ENCODE data around the gene CD8B.
A peak's percentile ranks its signal among the peaks of the same experiment; 100 is the strongest.
"Not testable (repeated sequence)": the region's sequence is repeated elsewhere in the genome, so short reads cannot be mapped to it uniquely, and the experiment has no call there.

The CD8B gene

DNA sequence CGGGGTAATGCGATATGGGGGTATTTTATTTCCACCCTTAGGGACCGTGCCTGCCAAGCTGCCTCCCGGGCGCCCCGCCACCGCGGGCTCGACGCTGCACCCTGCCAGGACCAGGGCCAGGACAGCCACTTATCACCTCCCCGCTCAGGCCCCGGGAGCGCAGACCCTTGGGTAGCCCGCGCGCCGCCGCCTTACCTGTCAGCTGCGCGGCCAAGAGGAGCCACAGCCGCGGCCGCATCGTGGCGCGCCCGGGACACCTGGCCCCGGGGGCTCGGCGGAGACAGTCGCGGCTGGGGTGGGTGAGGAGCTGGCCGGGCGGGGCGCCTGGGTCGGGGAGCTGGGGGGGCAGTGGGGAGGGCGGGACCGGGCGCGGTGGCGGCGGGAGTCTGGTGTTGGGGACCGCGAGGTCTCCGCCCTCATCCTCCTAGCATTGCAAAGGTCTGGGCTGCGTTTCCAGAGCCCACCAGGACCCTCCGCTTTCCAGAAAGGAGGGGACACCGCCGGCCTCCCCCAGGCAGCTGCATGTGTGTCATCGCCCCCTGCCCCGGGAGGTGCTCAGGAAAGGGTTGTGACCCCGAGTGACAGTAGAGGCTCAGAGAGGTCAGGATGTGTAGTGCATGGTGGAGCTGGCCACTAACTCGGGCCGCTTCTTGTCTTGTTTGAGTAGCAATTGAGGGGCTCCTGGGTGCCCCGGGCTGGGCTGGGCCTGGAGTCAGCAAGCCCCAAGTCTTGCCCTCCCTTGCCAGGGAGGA lies at the start of gene CD8B:
Gene CD8B, minus strand, starts transcription at position 259 of the 752 bp plus-strand sequence. Its CDS starts 21 bp downstream, at position 238.
- DNase-seq = not testable (repeated sequence)

DNA sequence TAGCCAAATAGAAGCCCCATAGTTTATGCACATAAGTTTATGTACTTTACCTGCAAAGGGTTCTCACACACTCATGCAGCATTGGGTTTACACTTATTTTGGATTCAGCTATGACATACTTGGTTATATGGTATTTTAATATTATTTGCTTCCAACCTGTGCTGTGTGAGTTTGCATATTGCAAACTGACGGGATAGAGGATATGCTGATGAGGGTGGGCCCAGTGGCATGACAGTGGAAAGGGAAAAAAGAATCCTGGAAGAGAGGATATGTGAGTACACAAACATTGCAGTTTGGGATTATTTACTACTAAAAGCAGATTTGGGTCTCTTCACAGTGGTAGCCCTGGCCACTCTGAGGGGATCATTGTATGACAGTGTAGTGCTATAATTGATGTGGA lies 44.2 kb upstream of the CD8B start:
- not testable (repeated sequence) for DNase-seq

DNA sequence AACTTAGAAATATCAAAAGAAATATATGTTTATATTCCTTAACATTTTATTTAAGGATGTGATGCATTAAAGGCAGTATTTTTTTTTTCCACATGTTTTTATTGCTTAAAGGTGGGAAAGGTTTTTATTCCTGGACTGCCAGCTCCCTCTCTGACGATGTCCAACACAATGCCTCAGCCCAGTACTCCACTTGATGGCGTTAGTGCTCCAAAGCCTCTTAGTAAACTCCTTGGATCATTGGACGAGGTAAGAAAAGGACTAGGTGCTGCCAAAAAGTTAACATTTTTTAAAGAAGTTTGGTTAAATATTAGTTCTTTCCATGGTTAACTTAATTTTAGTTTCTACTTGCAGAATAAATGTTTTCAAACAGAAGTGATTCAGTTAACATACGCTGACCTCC lies 39.0 kb upstream of the CD8B start:
- DNase-seq = not testable (repeated sequence)

DNA sequence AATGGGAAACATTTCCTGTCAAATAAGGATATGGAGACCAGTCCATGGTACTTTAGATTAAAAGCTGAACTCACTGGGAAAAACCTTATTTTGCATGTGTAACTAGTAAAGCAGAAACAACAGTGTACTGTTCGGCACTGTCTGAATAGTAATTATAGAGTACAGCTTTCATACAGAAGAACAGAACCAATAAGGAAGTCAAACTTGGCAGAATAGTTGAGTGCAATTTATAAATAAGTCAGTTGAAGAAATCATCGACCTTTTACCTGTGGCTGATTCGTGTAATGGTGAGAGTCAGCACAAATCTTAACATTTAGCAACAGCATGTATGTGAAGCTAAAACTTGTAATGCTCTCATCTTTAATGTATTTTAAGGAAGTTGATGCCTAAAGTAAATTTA lies 24.3 kb upstream of the CD8B start:
- DNase-seq = not testable (repeated sequence)

- DNase-seq = not testable (repeated sequence)
Measured at GRCh38 chr2:86882865-86883264, 21.2 kb upstream of the CD8B start.

DNA sequence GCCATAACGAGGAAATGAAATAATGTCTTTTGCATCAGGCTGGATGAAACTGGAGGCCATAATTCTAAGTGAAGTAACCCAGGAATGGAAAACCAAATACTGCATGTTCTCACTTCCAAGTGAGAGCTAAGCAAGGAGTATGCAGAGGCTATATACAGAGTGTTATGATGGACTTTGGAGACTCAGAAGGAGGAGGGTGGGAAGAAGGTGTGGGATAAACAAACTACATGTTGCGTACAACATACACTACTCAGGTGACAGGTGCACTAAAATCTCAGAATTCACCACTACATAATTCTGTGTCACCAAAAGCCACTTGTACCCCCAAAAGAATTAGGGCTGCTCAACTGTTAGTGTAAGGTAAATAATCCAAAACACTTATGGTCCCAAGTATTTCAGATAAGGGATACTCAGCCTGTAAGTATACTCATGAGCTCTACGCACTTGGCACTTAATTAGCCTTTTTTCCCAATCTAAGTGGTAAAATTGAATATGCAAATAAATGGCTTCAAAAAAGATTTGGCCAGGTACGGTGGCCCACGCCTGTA lies 20.5 kb upstream of the CD8B start:
- not testable (repeated sequence) for DNase-seq

DNA sequence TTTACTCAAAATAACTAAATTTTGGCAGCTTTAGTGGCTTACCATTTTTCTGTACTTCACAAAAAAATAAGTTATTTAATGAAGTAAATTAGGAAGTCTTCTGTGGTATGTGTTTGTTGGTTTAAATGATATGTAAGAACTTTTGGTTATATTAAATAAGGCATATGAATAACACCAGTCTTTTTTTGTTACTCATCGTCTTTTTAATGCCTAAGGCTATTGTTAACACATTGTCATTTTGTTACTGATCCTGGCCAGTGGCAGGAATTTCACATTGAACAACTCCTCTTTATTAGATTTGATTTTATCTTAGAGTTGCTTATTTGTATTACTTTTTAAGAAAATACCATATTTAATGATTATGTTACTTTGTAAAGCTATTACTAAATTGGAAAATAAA lies 17.3 kb upstream of the CD8B start:
- not testable (repeated sequence) for DNase-seq

- DNase-seq = not testable (repeated sequence)
Measured at GRCh38 chr2:86870941-86871340, 9.3 kb upstream of the CD8B start.

DNA sequence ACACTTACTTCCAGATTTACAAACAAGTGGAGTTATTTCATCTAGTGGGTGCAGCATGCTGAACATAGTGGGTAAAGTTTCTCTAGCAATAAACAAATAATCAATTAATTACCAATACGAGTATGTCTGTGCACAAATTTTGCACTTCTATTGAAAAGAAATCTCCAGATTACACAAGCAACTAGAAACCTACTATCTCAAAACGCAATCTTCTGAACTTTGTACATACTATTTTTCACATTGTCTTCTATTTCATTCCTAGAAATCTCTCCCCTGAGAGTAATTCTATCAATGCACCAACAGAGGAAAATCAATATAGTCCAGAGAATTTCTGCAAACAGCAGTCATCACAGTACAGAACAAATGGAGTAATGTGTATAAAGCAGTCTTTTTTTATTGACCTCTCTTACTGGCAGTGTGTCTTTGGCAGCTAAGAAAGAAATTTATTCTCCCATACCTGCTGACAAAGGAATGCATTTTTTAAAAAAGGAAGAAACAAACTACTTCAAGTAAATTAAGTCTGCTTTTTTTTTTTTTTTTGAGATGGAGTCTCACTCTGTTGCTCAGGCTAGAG lies 7.3 kb upstream of the CD8B start:
- DNase-seq = not testable (repeated sequence)

GRCh38 chr2:86862380-86862703 lies 656 bp upstream of the CD8B start:
- not testable (repeated sequence) for DNase-seq

DNA sequence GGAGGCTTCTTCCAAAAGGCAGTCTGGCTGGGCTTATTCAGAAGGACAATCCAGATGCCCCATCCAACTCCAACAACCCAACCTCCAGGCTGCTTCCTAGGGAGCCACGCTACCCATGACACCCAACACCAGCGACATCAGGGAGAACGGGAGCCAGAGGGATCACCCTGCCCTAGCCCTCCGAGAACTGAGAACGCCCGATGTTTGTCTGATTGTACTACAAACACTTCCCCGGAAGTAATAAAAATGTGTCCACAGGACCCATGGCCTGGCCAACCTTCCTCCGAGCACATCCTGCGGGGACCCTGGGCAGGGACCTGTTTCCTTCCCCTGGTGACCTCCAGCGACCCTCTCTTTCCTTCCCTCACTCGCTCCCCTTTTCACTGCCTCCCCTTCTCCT lies 511 bp downstream of the CD8B start:
- peak in 1 of 14 donors; percentile 22 for DNase-seq

DNA sequence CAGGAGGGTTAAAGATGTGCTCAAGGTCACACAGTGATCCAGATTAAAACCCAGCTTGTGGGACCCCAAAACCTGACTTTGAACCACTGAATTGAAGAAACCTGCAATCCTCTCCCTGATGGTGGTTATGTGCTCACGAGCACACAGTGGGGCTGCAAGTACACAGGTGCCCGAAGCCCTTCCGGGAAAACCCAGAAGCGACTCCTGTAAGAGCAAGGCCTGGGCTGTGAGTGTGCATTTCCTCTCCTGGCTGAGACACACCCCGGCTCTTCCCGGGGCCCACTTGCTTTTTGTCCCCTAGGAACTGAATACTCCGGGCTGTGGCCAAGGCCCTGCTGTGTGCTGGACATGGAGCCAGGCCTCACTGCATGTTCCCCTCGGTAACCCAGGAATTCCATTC lies 1.1 kb downstream of the CD8B start:
- DNase-seq = not testable (repeated sequence)

DNA sequence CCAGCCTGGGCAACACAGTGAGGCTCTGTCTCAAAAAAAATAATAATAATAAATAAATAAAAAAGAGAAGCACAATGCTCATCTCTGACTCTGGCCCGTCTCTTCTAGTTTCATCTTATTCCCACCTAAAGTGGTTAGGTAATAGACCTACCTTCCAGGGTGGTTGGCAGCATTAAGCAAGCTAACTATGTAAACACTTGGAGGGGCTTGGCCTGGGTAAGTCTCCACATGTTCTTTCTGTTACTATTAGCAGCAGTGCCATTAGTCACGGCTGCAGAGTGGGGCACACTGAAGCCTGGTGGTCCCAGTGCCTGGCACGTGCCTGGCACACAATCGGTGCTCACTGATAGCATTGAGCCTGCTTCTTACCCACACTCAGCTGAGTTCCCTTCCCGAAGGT lies 4.0 kb downstream of the CD8B start:
- DNase-seq = not testable (repeated sequence)

DNA sequence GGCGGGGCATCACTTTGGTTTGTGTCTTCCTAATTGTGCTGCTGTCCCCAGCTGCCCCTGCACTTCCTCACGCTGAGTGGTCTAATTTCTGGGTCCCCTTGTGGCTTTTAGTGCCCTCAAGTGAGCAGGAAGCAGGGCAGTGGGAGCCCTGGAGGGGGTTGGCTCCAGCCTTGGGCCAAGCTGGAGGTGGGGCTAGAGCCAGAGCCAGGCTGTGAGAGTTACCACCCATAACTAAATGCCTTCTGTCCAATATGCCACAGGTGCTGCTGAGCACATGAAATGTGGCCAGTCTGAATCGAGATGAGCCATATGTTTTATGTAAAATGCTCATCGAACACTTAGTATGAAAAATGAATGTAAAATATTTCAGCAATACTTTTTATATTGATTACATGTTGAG lies 5.2 kb downstream of the CD8B start:
- peak in 1 of 14 donors; percentile 46 for DNase-seq

DNA sequence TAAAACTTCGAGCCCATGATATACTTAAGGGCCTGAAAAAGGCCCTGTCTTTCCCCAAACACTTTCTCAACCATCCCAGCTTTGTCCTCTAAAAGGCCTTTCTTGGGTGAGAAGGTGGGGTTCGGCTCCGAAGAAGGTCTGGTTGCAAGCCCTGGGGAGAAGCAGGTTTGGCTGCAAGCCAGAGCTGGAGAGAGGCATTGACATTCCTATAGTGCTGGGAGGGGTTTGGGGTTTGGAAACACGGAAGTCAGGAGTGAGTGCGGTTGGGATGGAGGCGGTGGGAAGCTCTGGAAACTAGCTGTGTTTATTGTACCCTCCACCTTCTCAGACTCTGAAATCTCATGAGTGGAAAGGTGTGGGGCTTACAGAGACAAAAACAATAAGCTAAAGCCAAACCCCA lies 5.7 kb downstream of the CD8B start:
- DNase-seq = not testable (repeated sequence)

- not testable (repeated sequence) for DNase-seq
Measured at GRCh38 chr2:86851581-86851980, 10.1 kb downstream of the CD8B start.

DNA sequence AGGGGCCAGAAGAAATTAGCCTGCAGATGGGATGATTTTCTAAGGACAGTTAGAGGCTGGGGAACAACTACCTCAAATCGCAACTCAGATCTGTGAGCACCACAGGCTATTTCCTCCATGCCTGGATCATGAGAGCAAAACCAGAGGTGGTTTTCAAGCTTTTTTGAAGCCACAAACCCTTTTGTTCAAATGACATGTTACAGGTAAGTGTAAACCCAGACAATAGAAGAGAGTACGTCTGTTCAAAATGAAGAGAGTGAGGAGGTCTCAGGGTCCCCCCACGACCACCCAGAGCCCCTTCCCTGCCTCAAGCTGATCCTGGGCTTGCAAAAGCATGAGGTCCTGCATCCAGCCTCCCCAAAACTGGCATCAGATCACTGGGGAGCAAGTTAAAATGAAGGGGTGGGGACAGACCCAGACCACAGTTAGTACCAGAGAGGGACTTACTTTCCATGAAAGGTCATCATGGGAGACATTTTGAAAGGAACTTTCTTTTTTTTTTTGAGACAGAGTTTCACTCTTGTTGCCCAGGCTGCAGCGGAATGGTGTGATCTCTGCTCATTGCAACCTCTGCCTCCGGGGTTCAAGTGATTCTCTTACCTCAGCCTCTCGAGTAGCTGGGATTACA lies 19.0 kb downstream of the CD8B start:
- DNase-seq = not testable (repeated sequence)

- not testable (repeated sequence) for DNase-seq
Measured at GRCh38 chr2:86841330-86841729, 20.4 kb downstream of the CD8B start.

GRCh38 chr2:86839871-86840548 lies 21.7 kb downstream of the CD8B start:
- DNase-seq = not testable (repeated sequence)

DNA sequence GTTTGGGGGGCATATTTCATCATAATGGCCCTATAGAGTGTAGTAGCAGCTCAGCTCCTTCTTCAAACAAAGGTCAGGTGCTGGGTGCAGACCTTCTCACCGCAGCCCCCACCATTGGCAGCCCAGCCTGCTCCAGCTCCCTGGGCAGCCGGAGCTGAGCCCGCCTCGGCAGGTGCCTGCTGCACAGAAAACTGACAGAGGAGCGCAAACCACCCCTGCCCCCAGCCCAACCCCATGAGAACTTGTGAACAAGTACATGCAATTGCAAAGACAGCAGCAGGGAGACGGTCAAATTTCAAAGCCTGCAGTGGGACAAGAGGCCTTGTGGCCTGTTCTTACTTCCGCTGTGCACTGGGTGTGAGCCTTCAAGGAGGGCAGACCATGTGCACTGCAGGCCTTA lies 22.2 kb downstream of the CD8B start:
- not testable (repeated sequence) for DNase-seq

DNA sequence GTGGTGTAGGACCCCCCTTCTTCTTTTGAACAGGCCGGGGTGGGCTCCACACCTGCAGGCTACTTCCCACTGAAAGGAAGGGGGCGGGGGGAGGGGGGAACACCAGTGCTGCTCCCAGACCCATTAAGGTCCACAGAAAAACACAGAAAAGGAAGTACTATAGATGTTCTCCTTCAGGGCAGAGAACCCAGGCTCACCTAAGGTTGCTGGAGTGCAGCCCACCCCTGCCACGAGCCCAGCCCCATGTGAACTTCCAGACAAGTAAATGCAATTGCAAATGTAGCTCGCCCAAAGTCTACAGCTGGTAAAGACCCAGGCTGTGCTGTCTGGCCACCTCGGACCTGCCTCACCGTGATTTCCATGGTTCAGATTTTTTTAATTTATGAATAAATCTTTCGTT lies 24.0 kb downstream of the CD8B start:
- DNase-seq = not testable (repeated sequence)

- DNase-seq = not testable (repeated sequence)
Measured at GRCh38 chr2:86836915-86837695, 24.6 kb downstream of the CD8B start.
